ENCODE results near the gene CD22.

- TF ChIP-seq POLR2A (IDR thresholded peaks at IDR 0.05) (no peak), CTCF (IDR thresholded peaks at IDR 0.05) (no peak), EP300 (IDR thresholded peaks at IDR 0.05) (no peak)
Observed at GRCh38 chr19:35295792-35296462, 33.1 kb upstream of the CD22 start.

All from gastroesophageal sphincter (tissue), 3 donors.